D341Med (cell line): ENCODE results near the gene RDH8.
"Not testable (repeated sequence)": the region's sequence is repeated elsewhere in the genome, so short reads cannot be mapped to it uniquely, and the experiment has no call there.

Experiments used
- DNase-seq: peaks from one replicate; pipeline ENCODE4 v3.0.0; 2012; ENCODE audit warnings: low spot score

The RDH8 gene

GRCh38 chr19:10005632-10006334 lies 7.5 kb upstream of the RDH8 start:
- DNase-seq: peak; percentile 37

DNA sequence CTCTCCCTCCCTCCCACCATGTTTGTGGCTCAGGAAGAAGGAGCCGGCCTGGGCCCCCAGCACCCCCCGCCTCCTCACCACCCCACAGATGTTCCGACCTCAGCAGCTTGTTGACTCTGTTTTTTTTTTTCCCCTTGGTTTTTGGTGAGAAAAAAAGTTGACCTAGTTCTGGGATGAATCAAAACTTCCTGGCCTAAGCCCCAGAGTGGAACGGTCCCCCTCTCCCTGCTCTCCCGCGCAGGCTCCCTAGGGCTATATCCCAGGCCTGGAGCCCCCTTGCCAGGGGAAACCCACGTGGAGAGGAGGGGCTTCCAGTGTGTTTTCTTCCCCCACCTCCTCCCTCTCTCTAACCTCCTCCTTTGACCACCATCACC lies 7.0 kb upstream of the RDH8 start:
- DNase-seq: peak; percentile 35

- DNase-seq: no peak
Measured at GRCh38 chr19:10006752-10007323, 6.4 kb upstream of the RDH8 start.

GRCh38 chr19:10007371-10008183 lies 5.7 kb upstream of the RDH8 start:
- peak; percentile 28 for DNase-seq

GRCh38 chr19:10008184-10008765 lies 5.0 kb upstream of the RDH8 start:
- no peak for DNase-seq

DNA sequence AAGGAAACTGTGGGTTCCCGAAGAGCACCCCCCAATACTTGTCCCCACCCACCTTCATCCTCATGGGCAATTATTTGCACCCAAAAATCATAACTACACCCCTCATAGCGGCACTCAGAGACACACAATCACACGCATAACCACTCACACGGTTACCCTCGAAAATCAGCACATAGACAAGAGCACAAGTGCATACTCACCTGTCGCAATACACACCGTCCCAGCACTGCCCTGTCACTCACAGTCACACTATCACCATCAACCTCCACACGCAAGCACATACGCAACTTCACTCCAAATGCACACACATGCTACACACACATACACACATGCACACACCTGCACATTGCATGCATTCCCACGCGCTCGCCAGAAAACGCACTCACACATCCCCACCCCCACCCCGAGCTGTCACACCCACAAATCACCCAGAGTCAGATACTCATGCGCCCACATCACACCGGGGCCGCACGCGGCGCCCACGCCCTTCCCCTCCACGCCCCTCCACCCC lies 3.5 kb upstream of the RDH8 start:
- peak; percentile 17 for DNase-seq

DNA sequence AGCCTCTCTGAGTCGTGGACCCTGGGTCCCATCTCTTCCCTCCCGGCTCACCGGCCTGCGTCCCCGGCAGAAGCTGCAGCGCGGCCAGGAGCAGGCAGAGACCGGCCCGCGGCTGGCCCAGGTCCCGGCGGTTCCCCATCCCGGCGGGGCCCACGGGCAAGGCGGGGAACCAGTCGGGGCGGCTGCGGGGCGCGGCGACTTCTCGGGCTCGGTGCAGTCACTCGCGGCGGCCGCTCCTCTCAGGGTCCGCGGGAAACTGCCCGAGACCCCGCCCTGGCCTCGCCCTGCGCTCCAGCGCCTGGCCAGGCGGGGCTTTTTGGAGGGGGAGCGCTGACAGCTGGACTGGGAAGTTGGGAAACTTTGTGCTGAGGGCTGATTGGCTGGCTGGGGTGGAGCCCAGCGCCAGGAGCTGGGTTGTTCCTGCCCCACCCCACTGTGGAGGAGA lies 3.0 kb upstream of the RDH8 start, which contains the start of gene COL5A3:
Gene COL5A3 (minus strand): TSS at position 258 of the 445 bp plus-strand sequence. CDS start 119 bp downstream, at position 139.
- DNase-seq: peak; percentile 50

DNA sequence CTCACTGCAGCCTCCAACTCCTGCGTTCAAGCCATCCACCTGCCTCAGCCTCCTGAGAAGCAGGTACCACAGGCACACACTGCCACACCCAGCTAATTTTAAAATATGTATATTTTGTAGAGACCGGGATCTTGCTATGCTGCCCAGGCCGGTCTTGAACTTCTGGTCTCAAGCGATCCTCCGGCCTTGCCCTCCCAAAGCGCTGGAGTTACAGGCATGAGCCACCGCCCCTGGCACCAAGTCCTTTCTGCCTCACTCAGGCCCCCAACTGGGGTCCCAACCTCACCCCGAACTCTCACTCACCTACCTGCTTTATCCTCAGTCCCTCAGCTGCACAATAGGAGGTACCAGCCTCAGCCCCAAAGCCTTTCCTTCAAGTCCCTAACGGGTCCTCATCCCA lies 2.3 kb upstream of the RDH8 start:
- peak; percentile 8 for DNase-seq

- DNase-seq: peak; percentile 25
Measured at GRCh38 chr19:10011974-10012373, 1.3 kb upstream of the RDH8 start.

DNA sequence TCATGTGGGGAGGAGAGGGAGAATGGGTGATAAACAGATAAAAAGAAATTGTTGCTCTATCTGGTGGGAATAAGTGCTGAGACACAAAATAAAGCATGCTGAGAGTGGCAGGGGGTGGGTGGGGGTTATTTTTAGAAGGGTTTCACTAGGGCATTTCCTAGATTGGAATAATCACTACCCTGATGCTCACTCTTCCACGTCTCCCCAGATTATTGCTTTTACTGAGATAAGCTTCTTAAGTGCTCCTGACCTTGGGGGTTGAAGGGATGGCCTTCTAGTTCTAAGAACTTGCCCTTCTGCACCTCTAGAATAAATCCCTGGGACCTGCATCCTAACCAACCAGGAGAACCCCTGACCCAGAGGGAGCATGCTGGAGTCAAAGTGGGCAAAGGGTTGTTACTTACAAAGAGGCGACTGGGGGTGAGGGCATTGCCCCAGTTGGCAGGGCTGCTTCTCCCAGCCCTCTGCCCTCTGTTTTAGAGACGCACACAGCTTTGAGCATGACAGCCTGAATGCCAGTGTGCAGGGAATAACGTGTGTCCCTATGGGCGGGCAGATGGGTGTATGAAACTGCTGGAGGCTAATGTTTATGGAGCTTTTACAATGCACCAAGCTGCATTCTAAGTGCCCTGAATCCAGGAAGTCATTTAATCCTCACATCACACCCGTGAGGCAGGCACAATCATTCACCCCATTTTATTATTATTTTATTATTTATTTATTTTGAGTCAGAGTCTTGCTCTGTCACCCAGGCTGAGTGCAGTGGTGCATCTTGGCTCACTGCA lies 743 bp downstream of the RDH8 start:
- peak; percentile 44 for DNase-seq

GRCh38 chr19:10018263-10018662 lies 5.0 kb downstream of the RDH8 start:
- no peak for DNase-seq

DNA sequence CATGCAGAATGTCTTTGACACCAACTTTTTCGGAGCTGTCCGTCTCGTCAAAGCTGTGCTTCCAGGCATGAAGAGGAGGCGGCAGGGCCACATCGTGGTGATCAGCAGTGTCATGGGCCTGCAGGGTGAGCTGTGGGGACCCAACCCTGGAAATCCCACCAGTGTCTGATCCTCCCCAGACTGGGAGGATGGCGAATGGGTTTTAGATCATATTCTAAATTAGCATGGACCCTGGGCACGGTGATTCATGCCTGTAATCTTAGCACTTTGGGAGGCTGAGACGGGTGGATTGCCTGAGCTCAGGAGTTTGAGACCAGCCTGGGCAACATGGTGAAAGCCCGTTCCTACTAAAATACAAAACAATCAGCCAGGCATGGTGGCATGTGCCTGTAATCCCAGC lies 5.5 kb downstream of the RDH8 start:
- DNase-seq: no peak

DNA sequence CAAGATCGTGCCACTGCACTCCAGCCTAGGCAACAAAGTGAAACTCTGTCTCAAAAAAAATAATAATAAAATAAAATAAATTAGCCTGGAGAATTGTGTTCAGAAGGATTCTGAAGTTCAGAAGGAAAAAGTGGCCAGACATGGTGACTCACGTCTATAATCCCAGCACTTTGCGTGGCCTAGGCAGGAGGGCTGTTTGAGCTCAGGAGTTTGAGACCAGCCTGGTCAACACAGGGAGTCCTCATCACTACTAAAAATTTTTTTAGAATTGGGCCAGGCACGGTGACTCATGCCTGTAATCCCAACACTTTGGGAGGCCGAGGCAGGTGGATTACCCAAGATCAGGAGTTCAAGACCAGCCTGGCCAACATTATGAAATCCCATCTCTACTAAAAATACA lies 6.0 kb downstream of the RDH8 start:
- DNase-seq: no peak

DNA sequence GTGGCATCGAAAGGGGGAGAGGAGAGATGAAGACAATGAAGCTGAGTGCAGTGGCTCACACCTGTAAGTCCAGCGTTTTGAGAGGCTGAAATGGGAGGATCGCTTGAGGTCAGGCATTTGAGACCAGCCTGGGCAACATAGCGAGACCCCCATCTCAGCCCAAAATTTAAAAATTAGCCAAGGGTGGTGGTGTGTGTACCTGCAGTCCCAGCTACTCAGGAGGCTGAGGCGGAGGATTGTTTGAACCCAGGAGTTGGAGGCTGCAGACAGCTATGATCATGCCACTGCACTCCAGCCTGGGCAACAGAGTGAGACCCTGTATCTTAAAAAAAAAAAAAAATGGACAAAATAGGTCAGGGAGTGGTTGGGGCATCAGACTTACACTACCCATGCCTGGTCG lies 7.6 kb downstream of the RDH8 start:
- no peak for DNase-seq

DNA sequence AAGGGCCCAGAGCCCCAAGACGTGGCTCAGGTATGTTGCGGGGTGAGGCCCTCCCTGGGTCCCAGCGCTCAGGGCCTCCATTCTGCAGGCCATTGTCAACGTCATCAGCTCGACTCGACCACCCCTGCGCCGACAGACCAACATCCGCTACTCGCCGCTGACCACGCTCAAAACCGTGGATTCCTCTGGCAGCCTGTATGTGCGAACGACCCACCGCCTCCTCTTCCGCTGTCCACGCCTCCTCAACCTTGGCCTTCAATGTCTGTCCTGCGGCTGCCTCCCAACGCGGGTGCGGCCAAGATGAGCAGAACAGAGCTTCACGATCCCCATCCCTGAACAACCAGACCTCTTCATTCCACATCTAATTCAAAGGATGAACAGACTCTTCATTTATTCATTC lies 8.2 kb downstream of the RDH8 start:
- no peak for DNase-seq

DNA sequence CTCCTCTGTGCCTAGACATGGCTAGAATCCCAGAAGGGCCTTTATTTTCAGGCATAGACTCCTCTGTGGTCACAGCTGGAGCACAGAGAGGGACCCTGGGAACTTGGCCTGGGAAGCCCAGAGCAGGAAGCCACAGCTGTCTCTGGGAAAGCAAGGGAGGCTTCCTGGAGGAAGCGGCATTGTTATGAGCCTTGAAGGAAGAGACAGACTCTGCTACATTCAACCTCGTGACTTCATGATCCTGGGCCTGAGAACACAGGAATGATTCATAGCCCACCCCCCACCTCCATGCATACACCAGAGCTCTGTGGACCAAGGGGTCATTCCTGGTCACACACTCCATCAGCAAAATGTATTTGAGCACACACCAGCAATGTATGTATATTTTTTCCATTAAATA lies 8.6 kb downstream of the RDH8 start:
- DNase-seq: no peak

DNA sequence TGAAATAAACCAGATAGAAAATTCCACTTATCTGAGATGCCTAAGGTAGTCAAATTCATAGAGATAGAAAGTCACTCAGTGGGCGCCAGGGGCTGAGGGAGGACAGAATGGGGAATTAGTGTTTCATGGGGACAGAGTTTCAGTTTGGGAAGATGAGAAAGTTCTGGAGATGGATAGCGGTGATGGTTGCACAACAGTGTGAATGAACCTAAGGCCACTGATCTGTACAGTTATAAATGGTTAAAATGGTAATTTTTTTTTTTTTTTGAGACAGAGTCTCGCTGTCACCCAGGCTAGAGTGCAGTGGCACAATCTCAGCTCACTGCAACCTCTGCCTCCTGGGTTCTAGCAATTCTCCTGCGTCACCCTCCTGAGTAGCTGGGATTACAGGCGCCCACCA lies 9.8 kb downstream of the RDH8 start:
- DNase-seq: not testable (repeated sequence)

DNA sequence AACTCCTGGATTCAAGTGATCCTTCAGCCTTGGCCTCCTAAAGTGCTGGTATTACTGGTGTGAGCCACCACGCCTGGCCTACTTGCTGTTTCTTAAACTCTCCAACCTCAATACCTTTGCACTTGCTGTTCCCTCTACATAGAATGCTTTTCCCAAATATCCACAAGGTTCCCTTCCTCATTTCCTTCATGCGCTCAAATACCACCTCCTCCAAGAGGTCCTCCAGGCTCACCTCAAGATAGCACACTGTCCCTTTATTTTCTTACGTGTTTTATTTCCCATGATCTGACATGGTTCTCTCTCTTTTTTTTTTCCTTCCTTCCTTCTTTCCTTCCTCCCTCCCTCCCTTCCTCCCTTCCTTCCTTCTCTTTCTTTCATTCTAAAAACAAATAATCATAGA lies 13.5 kb downstream of the RDH8 start:
- no peak for DNase-seq

DNA sequence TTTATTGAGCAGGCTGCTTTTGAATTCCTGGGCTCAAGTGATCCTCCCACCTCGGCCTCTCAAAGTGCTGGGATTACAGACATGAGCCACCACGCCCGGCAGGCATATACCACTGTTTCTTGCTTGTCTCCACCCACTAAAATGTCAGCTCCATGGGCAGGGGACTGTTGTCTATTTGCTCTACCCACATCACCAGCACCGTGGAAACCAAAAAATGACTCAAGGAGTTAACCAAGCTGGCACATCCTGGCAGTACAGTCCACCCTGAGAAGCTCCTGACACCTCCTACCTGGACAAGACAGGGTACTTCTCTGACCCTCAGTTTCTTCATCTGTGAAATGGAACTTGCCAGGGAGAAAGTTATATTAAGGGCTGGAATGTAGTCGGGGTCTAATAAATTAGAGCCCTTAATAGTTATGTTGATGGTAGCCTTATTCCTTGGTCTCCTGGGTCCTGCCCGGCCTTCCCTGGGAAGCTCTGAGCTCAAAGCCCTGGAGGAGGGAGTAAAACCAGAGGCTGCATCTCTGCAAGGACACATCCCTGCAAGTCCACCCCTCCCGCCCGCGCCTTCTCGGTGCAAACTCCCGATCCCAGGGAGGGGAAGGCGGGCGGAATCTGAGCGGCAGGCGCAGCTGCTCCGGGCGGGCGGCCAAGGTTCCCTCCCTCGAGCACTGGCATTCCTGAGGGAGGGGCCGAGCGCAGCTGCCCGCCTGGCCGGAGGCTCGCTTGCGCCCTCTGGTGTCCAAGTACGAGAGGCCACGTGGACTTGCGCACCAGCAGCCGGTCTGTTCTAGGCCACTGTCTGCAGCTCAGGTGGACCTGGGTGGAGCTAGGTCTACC lies 14.1 kb downstream of the RDH8 start:
- DNase-seq: peak; percentile 98

- no peak for DNase-seq
Measured at GRCh38 chr19:10033614-10034013, 20.3 kb downstream of the RDH8 start.

DNA sequence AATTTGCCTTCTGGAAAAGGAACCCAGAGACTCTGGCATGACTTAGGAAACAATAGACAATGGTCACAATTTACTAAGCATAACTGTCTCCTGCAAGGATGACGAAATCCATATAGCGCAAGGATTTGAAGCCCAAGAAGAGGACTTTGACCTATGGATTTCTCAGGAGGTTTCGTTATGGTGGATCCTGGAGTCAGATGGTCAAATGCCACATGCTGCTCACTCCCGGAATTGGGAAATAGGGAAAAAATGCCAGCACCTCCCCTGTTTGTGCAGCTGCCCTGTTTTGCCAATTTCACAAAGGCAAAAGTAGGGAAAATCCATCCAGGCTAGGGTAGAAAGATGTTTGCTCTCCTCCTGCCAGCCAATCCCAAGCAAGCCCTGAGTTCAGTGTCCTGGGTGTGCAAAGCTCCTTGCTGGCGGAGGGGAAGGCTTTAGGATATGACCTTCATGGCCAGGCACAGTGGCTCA lies 23.4 kb downstream of the RDH8 start:
- DNase-seq: no peak
